HG03060 (cell line): ENCODE results near the gene ST8SIA5.

Experiments used
- ATAC-seq: cut with Tn5 transposase; IDR thresholded peaks from one replicate; pipeline ENCODE4 v1.9.1; 2021; ENCODE audit warnings: low read depth, moderate number of reproducible peaks; ENCODE audit not compliant: unreplicated experiment

Gene ST8SIA5

DNA sequence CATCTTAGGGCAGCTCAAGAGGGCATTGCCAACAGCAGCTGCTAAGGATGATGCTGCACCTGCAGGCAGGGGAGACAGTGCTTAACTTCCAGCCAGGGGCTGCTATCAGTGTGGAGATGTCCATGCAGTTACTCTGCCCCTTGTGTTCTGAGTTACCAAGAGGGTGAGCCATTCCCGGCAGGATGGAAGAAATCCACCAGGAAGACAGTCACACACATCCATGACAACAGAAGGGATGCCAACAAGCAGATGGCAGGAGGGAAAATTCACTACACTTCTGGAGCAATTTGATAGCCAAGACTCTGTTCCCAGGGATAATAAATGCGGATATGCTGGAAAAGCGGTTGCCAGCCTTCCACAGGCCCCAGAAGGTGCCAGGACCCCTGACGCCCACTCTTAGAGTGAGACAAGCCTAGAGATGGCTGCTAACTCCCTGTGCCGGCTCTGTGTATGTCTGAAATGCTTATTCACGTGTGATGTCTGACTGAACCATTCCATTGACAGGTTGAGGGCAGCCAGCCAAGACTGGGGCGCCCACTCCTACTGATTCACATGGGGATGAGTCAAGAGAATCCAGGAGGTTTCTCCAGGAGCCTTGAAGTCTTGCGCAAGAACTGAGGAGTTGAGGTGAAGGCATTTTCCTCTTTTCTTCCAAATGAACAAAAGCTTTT, 124.3 kb downstream of the ST8SIA5 start:
- no peak for ATAC-seq

DNA sequence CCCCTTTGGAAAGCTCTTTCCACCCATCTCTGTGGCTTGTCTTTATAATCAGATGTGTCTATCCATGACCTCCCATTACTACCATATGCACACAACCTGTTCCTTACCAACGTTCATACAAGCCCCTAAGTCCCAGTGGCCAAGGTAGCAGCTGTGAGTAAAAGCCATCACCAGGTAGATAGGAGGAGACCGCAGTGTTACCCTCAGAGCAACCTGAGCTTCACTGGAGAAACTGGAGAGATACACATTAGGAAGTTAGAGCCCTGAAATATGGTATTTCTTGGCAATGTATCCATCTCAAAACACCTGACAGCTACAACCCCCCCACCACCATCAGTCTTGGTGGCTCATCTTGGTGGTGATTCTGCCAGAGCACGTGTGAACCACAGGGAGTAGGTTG, 125.9 kb downstream of the ST8SIA5 start:
- no peak for ATAC-seq

DNA sequence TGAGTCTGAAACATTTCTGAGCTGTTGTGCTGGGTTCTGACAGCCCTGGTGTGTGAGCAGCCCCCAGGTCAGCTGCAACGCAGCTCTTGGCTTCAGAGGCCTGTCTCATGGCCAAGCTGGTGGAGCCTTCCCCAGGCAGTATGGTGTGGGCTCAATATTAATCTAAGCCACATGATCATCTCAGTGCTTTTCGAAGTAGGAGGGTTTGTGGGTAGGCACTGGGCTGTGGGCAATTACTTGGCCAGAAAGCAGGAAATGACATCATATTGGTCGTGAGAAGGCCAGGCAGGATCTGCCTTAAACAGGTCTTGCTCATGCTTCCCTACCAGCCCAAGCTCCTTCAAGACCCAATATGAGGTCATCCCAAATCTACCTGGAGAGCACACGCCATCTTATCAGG, 126.7 kb downstream of the ST8SIA5 start:
- no peak for ATAC-seq

DNA sequence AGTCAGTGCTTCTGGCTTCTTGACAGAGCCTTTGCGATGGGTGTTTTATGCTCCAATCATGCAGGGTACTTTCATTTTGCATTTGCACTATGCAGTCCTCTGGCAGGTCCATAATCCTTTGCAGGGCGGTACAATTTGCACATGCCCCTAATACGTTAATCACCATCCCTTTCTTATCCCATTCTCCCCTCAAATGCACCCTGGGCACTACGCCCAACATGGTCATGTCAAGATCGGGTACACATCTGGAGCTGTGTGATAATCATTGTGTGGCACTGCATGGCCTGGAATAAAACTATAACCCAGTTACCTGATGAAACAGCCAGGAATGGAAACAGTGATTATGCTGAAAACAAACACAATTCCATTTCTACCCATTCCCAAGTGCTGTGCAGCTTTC, 127.5 kb downstream of the ST8SIA5 start:
- no peak for ATAC-seq

DNA sequence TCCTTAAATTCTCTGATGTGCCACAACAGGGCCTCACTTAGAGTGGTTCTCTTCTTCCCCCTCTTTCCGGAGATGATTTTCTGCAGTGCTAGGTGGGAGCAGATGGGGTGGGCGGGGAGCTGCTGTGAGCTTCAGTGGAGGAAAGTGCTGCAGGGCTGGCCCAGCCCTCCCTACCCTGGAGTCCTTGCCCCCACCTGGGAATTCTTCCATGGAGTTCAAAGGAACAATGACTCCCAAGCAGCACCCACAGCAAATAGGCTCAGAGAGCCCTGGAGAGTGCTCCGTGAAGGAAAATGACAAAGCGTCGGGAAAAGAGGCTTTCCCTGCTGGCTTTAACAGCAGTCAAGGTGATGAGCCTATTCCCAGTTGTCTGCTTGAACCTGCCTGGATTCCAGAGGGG, 128.6 kb downstream of the ST8SIA5 start:
- ATAC-seq = no peak

DNA sequence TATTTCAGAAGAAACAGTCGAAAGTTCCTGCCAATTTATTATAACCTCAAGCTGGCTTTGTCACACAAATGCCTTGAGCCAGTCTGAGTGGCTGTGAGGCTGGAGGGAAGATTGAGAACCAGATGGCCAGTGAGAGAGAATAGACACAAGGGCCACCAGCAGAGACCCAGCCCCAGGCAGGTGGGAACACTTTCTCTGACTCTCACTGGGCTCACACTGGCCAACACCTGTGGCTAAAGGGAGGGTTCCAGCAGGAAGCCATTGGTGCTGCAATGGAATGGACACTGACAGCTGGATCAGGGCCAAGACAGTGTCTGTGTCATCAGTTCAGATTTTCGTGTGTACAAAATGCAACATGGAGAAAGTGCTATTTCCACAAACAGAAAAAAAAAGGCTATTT, 129.7 kb downstream of the ST8SIA5 start:
- no peak for ATAC-seq

DNA sequence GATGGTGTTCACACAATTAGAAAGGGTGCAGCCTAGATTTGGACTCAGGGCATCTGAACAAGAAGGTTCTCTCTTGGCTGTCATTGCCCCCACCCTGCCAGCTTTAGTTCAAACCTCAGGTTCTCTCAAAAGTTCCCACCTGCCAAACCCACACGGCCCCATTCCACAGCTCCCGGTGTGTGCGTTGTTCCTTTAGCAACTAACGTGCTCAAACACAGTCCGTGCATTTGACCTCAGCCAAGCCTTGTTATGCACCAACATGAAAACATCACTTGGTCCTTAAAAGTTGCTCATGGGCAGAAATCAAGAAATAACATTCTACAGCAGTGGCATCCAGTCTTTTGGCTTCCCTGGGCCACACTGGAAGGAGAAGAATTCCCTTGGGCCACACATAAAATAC, 131.8 kb downstream of the ST8SIA5 start:
- no peak for ATAC-seq

DNA sequence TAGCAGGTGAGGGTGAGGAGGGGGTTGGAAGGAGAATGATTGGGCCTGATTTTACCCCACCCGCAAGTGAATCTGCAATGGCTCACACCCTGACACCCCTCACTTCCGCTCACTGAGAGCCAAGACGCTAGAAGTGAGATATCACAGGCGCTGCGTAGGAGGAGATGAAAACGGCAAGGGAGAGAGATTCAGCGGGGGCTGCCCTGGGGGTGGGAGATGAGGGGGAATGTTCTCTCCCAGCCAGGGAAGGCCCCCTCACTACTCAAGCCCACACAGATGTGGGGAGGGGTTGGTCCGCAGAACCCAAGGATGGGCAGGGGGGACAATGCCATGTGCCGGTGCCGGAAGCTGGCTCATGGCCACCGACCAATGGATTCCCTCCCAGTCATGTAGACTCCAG, 132.7 kb downstream of the ST8SIA5 start:
- ATAC-seq = no peak

DNA sequence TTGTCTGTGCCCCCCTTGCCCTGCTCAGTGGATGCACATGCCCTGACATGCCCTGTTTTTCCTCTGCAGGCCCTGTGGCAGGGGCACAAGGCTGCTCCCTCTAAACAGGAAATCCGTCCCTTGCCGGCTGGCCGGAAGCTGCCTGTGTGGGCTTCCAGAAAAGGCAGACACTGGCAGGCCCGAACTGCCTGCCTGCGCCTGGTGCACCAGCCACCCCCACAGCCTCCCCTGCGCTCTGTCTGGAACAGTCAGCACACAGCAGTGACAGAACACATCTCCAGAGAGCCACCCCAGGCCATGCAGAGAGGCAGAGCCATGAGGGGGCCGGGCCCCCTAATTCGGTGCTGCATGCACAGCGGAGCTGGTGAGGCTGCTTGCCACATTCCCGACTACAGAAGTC, 133.3 kb downstream of the ST8SIA5 start:
- no peak for ATAC-seq

DNA sequence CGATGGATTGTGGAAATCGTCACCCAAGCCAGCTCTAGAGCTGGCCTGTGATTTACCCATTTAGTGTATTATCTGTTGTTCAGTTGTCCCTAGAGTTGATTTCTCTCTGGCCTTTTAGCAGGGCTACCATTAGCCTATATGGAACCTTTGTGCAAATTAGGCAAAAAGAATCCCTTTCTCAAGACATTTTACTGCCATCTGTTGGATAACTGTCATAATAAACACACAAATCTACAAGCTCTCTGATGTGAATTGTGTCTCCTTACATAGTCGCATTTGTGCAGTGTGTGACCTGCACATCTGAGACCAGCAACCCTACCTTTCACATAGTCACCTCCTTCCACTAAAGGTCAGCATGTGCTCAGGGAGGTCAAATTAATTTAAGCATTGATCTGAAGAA, 133.9 kb downstream of the ST8SIA5 start:
- no peak for ATAC-seq

DNA sequence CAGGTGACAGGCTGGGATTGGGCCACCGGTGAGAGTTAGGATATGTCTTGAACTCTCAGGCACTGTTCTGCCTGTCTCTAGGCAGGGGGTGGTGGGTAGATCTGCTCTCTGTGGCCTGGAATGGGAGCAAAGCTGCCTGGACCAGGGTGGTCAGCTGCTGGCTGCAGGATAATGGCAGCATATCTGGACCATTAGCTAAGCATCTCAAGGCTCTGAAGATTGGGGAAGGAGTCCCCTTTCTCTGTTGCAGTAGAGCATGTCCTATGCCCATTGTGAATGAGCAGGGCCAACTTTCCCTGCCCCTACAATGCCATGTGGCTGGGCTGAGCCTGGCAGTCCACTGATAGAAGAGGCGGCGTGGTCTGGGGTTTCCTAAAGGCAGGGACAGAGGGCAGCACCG, 134.4 kb downstream of the ST8SIA5 start:
- no peak for ATAC-seq

DNA sequence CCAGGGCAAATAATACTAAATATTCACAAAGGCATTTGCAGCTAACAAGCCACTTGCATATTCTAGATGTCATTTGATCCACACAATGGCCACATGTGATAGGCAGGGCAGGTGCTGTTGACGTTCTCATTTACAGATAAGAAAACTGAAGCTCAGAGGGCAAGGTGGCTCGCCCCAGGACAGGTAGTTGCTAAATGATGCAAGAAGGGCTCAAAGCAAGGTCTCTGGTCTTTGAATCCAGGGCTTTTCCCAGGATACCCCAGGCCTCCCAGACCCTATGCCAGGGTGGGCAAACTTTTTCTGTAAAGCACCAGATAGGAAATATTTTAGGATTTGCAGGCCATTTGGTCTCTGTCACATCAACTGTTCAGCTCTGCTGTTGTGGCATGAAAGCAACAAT, 135.0 kb downstream of the ST8SIA5 start:
- no peak for ATAC-seq

DNA sequence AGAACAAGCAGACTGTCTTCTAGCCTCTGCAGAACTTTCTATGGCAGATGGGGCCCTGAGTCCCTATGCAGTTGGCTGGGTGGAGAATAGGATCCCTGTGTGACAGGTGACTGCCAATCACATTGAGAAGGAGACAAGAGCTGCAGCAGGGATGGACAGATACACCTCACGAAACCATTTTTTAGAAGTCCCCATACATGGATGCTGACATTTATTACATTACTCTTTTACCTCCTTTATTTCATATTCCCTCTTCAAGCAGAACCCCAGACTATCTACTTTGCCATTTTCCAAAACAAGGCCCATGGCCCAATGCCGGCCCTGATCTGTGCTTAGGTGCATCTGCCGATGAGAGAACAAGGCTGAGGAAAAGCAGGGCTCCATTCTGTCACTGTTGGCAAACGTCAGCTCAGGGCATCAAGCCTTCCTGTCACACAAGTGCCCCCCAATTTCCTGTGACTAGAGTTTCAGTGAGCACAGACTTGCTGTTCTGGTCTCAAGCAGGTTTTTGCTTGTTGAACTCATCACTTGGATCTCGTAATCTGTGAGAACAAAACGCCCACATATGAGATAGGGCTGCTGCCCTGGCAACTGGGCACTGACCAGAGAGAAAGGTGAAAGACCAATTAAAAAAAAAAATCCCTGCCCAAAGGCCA, 135.6 kb downstream of the ST8SIA5 start:
- ATAC-seq = no peak

DNA sequence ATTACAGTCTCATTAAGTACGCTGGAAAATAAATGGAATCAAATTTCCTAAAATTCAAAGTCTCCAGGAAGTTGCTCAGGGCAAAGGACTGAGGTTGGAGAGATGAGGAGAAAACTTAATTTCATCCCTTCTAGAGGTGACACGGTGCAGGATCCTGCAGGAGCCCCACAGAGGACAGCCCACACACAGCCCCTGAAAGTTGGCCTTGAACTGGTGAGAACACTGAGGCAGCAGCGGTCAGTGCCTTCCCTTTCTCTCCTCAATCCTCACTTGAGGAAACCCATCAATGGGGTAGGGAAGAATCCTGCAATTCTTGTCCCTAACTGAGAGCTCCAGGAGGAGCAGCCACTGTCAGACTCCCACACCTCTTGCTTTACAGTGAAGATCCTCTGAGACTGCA, 137.3 kb downstream of the ST8SIA5 start:
- ATAC-seq = no peak
